Measurements from ENCODE around the gene C12orf76.
A peak's percentile ranks its signal among the peaks of the same experiment; 100 is the strongest.
"Not testable (repeated sequence)": the region's sequence is repeated elsewhere in the genome, so short reads cannot be mapped to it uniquely, and the experiment has no call there.

The C12orf76 gene

DNA sequence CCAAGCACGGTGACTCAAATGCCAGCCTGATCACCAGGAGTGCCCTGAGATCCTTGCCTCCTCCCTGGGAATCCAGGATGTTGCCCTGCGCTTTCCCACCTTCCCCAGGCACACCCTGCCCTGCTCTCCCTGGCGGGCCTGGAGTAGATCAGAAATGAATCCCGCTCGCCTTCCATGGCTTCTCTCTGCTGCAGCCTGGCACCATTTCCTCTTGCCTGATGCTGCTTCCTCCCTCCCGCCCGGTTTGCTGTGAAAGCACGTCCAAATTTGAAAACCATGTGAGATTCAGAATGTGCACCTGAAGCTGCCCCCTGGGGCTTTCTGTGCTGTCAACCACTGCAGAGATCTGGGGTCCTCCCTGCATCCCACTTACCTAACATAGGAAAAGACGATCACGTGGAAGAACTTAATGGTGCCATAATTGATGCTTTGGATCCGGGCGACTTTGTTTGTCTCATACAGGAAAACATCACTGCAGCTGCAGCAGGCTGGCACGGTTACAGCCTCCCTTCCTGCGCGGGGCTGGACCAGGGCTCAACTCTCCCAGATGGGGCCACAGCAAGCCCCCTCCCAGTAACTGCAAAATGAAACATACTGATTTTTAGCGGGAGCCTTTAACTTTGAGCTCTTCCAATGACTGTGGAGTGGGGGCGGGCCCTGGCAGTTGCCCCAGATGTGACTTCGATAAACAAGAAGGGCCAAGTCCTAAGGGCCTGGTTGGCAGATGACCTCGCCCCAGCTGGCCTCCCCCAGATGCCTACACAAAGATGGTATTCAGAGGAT, 24.9 kb upstream of the C12orf76 start:
- Mint-ChIP-seq H3K9me3 (peaks cover 6% of the 10 kb centered on the region), H3K27me3 (ENCODE audit: low read depth) (no peaks in the 10 kb centered on the region), H3K36me3 (ENCODE audit: low read depth) (peaks cover 14% of the 10 kb centered on the region), H3K27ac (peak overlapping the region; percentile 84), H3K4me1 (ENCODE audit: low read depth) (peaks cover 47% of the 10 kb centered on the region), H3K4me3 (peak overlapping the region; percentile 88)

- peaks cover 14% of the 10 kb centered on the region for H3K36me3 Mint-ChIP-seq (ENCODE audit: low read depth)
- H3K9me3 Mint-ChIP-seq; H3K27me3 Mint-ChIP-seq (ENCODE audit: low read depth): not testable (repeated sequence)
- H3K4me1 Mint-ChIP-seq (ENCODE audit: low read depth) = peaks cover 46% of the 10 kb centered on the region
- H3K4me3 Mint-ChIP-seq = peak overlapping the region; percentile 88
- peak overlapping the region; percentile 84 for H3K27ac Mint-ChIP-seq
Observed at GRCh38 chr12:110072636-110073035, 24.3 kb upstream of the C12orf76 start.

DNA sequence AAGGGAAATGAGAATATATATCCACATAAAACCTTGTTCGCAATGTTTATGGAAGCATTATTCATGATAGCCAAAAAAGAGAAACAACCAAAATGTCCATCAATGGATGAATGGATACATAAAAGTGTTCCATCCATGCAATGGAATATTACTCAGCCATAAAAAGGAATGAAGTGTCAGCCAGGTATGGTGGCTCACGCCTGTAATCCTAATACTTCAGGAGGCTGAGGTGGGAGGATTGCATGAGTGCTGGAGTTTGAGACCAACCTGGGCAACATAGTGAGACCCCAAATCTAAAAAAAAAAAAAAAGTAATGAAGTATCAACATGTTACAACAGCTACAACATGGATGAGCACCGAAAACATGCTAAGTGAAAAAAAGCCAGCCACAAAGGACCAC, 23.6 kb upstream of the C12orf76 start:
- Mint-ChIP-seq H3K27me3 (ENCODE audit: low read depth) (no peaks in the 10 kb centered on the region), H3K4me3 (peak overlapping the region; percentile 88), H3K36me3 (ENCODE audit: low read depth) (peaks cover 14% of the 10 kb centered on the region), H3K9me3 (peaks cover 6% of the 10 kb centered on the region), H3K4me1 (ENCODE audit: low read depth) (peaks cover 44% of the 10 kb centered on the region), H3K27ac (peak overlapping the region; percentile 69)

- Mint-ChIP-seq H3K4me3 (peak overlapping the region; percentile 88), H3K27me3 (ENCODE audit: low read depth) (no peaks in the 10 kb centered on the region), H3K4me1 (ENCODE audit: low read depth) (peaks cover 42% of the 10 kb centered on the region), H3K27ac (peak overlapping the region; percentile 26), H3K9me3 (peaks cover 6% of the 10 kb centered on the region), H3K36me3 (ENCODE audit: low read depth) (peaks cover 12% of the 10 kb centered on the region)
Observed at GRCh38 chr12:110071504-110071903, 23.2 kb upstream of the C12orf76 start.

DNA sequence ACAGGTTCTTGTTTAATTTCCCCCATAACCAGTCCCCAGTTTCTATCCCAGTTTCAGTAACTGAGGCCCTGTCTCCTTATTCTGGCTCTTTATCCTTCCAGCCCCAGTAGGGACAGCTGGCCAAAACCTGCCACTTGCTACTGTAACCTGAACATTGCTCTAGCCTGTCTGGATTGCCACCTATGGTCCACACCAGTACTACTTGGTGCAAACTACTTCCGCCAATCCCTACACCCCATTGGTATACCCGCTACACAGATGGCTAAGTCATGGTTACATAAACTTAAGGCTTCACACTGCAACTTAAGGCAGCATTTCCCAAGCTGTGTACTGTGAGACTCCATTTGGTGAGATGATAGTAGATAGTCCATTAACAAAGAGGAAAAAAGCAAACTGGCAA, 20.3 kb upstream of the C12orf76 start:
- peaks cover 33% of the 10 kb centered on the region for H3K4me1 Mint-ChIP-seq (ENCODE audit: low read depth)
- no peak overlapping the region for H3K4me3 Mint-ChIP-seq
- H3K36me3 Mint-ChIP-seq (ENCODE audit: low read depth) = peaks cover 15% of the 10 kb centered on the region
- H3K27me3 Mint-ChIP-seq (ENCODE audit: low read depth) = no peaks in the 10 kb centered on the region
- H3K27ac Mint-ChIP-seq = no peak overlapping the region
- H3K9me3 Mint-ChIP-seq = peaks cover 6% of the 10 kb centered on the region

GRCh38 chr12:110068115-110068514, 19.8 kb upstream of the C12orf76 start:
- peaks cover 13% of the 10 kb centered on the region for H3K36me3 Mint-ChIP-seq (ENCODE audit: low read depth)
- H3K4me1 Mint-ChIP-seq (ENCODE audit: low read depth) = peaks cover 28% of the 10 kb centered on the region
- not testable (repeated sequence) for H3K9me3 Mint-ChIP-seq; H3K27me3 Mint-ChIP-seq (ENCODE audit: low read depth); H3K27ac Mint-ChIP-seq; H3K4me3 Mint-ChIP-seq

GRCh38 chr12:110067531-110067930, 19.2 kb upstream of the C12orf76 start:
- Mint-ChIP-seq H3K4me1 (ENCODE audit: low read depth) (peaks cover 23% of the 10 kb centered on the region), H3K36me3 (ENCODE audit: low read depth) (peaks cover 11% of the 10 kb centered on the region), H3K9me3 (peaks cover 6% of the 10 kb centered on the region), H3K27ac (no peak overlapping the region), H3K4me3 (no peak overlapping the region), H3K27me3 (ENCODE audit: low read depth) (no peaks in the 10 kb centered on the region)

DNA sequence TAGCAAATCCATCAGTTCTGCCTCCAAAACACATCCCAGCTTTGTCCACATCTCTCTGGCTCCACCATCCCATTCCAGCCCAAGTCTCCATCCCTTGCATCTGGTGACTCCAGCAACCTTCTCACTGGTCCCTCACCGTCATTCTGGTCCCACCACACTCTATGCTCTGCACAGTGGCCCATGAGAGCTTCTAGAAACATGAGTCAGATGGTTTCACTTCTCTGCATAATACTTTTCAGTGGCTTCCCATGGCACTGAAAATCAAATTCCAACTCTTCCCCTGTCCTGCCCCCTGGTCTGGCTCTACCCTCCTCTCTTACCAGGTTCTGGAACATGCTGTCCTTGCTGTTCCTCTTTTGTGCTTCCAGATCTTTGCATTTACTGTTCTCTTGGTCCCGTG, 17.2 kb upstream of the C12orf76 start:
- Mint-ChIP-seq H3K36me3 (ENCODE audit: low read depth) (peaks cover 3% of the 10 kb centered on the region), H3K4me1 (ENCODE audit: low read depth) (peaks cover 15% of the 10 kb centered on the region), H3K27me3 (ENCODE audit: low read depth) (no peaks in the 10 kb centered on the region), H3K9me3 (no peaks in the 10 kb centered on the region), H3K27ac (no peak overlapping the region), H3K4me3 (no peak overlapping the region)

- Mint-ChIP-seq H3K27me3 (ENCODE audit: low read depth) (no peaks in the 10 kb centered on the region), H3K36me3 (ENCODE audit: low read depth) (peaks cover 3% of the 10 kb centered on the region), H3K9me3 (no peaks in the 10 kb centered on the region), H3K4me3 (no peak overlapping the region), H3K4me1 (ENCODE audit: low read depth) (peaks cover 18% of the 10 kb centered on the region), H3K27ac (no peak overlapping the region)
Observed at GRCh38 chr12:110062241-110062640, 13.9 kb upstream of the C12orf76 start.

GRCh38 chr12:110059651-110060000, 11.3 kb upstream of the C12orf76 start:
- Mint-ChIP-seq H3K4me1 (ENCODE audit: low read depth) (peaks cover 26% of the 10 kb centered on the region), H3K36me3 (ENCODE audit: low read depth) (peaks cover 3% of the 10 kb centered on the region), H3K9me3 (no peaks in the 10 kb centered on the region), H3K27me3 (ENCODE audit: low read depth) (no peaks in the 10 kb centered on the region), H3K27ac (no peak overlapping the region), H3K4me3 (peak overlapping the region; percentile 0)

- Mint-ChIP-seq H3K36me3 (ENCODE audit: low read depth) (peaks cover 3% of the 10 kb centered on the region), H3K4me1 (ENCODE audit: low read depth) (peaks cover 26% of the 10 kb centered on the region), H3K4me3 (no peak overlapping the region), H3K9me3 (no peaks in the 10 kb centered on the region), H3K27ac (no peak overlapping the region), H3K27me3 (ENCODE audit: low read depth) (no peaks in the 10 kb centered on the region)
Observed at GRCh38 chr12:110058875-110059615, 10.7 kb upstream of the C12orf76 start.

GRCh38 chr12:110056643-110057042, 8.3 kb upstream of the C12orf76 start:
- H3K27ac Mint-ChIP-seq; H3K4me3 Mint-ChIP-seq; H3K27me3 Mint-ChIP-seq (ENCODE audit: low read depth); H3K36me3 Mint-ChIP-seq (ENCODE audit: low read depth); H3K9me3 Mint-ChIP-seq: not testable (repeated sequence)
- peaks cover 26% of the 10 kb centered on the region for H3K4me1 Mint-ChIP-seq (ENCODE audit: low read depth)

- Mint-ChIP-seq H3K27ac (peak overlapping the region; percentile 81), H3K4me1 (ENCODE audit: low read depth) (peaks cover 22% of the 10 kb centered on the region)
- not testable (repeated sequence) for H3K27me3 Mint-ChIP-seq (ENCODE audit: low read depth)
Observed at GRCh38 chr12:110055375-110056352, 7.3 kb upstream of the C12orf76 start.

DNA sequence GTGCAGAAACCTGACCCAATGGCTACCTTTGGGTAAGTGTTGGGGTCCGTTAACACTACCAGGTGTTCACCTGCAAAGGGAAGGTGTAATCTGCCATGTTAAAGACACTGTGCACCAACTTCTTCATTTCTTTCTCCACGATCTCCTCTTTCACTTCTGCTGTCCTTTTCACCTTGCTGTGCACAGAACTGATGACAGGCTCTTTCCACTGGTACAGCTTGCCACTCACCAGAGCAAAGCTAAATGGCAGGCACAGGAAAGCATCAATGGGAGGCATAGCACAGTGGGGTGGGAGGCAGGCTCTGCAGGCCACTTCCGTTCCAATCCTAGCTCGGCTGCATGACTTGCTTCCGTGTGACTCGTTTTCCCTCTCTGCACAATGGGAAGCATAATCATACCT, 2.6 kb upstream of the C12orf76 start:
- Mint-ChIP-seq H3K4me3 (no peak overlapping the region), H3K27me3 (ENCODE audit: low read depth) (no peaks in the 10 kb centered on the region), H3K27ac (no peak overlapping the region), H3K36me3 (ENCODE audit: low read depth) (no peaks in the 10 kb centered on the region), H3K4me1 (ENCODE audit: low read depth) (peaks cover 32% of the 10 kb centered on the region), H3K9me3 (no peaks in the 10 kb centered on the region)

More at GRCh38 chr12:110055375-110056352, 7.3 kb upstream of the C12orf76 start:
- peak overlapping the region; percentile 18 for H3K4me3 Mint-ChIP-seq
- not testable (repeated sequence) for H3K36me3 Mint-ChIP-seq (ENCODE audit: low read depth); H3K9me3 Mint-ChIP-seq

All from T-helper 1 cell treated with Interleukin-12 subunit alpha and Interleukin-12 subunit beta and Interleukin-4 antibody, amounts not matched to agents 30 μg/mL and 1 μg/mL, for 36 hours (primary cell).